ENCODE measurements around the gene STK31. TPM values are rescaled to one million over a fixed set of nuclear protein-coding genes. Genes with fewer than 3 reads are reported as not detected.

Gene STK31
- total and polyA plus RNA-seq, 2 donors (not counting 1 experiment from before 2014, with no cell fraction given): 0.13 to 1.8 TPM

GRCh38 chr7:23662984-23663313 lies 47.1 kb upstream of the STK31 start:
- H3K27me3 Mint-ChIP-seq: no peaks in the 10 kb centered on the region
- Histone ChIP-seq H3K9me3 (ENCODE audit: control extremely low read depth in 1 of 3, control insufficient read depth in 2 of 3, insufficient read depth in 1 of 3, low read length in 2 of 3) (peaks cover 0 to 20% (median 13%) of the 10 kb centered on the region in 3 donors), H3K27ac (ENCODE audit: low read length in 2 of 2) (no peak overlapping the region), H3K79me2 (ENCODE audit: control insufficient read depth, insufficient read depth, low read length) (no peaks in the 10 kb centered on the region), H3K36me3 (replicated peaks in 1 of 2; ENCODE audit: control extremely low read depth in 1 of 2, control insufficient read depth in 1 of 2, extremely low read depth in 1 of 2, insufficient read depth in 2 of 2, low read length in 1 of 2) (no peaks in the 10 kb centered on the region), H4K20me1 (ENCODE audit: control insufficient read depth, insufficient read depth, low read length, poor library complexity, severe bottlenecking) (no peaks in the 10 kb centered on the region), H3K4me1 (ENCODE audit: control insufficient read depth in 2 of 2, insufficient read depth in 2 of 2, low read length in 2 of 2) (no peaks in the 10 kb centered on the region), H3K4me3 (ENCODE audit: control extremely low read depth in 1 of 5, extremely low read depth in 1 of 5, insufficient read depth in 1 of 5, low read depth in 2 of 5, low read length in 4 of 5) (no peak overlapping the region), H3K9ac (ENCODE audit: low read length) (no peak overlapping the region), H3K27me3 (replicated peaks in 1 of 4; ENCODE audit: control extremely low read depth in 1 of 4, control insufficient read depth in 3 of 4, insufficient read depth in 4 of 4, low read length in 3 of 4) (no peaks in the 10 kb centered on the region), H2AFZ (ENCODE audit: insufficient read depth, low read depth, low read length, poor library complexity, severe bottlenecking) (no peak overlapping the region), H3K4me2 (replicated peaks; ENCODE audit: low read depth, low read length, poor library complexity, severe bottlenecking) (no peak overlapping the region)
- ChIA-PET CTCF (no interaction called here), POLR2A (no interaction called here)
- ATAC-seq (ENCODE audit: low read depth): no peak
- H3K4me1 Mint-ChIP-seq: no peaks in the 10 kb centered on the region
- H3K9me3 Mint-ChIP-seq (ENCODE audit: insufficient read depth): peaks cover 5% of the 10 kb centered on the region
- H3K4me3 Mint-ChIP-seq: no peak overlapping the region
- intact Hi-C loops (cut with micrococcal nuclease): no loop called here
- no peak for DNase-seq
- no peak overlapping the region for H3K27ac Mint-ChIP-seq
- no CpG with 5 or more reads among the region's 2 CpGs for WGBS (ENCODE audit: insufficient coverage)
- TF ChIP-seq EZH2 (IDR thresholded peaks at IDR 0.05; ENCODE audit: borderline replicate concordance, insufficient read depth, low read depth, low read length, poor library complexity, severe bottlenecking): no peak
- TF ChIP-seq, protein P1, sequence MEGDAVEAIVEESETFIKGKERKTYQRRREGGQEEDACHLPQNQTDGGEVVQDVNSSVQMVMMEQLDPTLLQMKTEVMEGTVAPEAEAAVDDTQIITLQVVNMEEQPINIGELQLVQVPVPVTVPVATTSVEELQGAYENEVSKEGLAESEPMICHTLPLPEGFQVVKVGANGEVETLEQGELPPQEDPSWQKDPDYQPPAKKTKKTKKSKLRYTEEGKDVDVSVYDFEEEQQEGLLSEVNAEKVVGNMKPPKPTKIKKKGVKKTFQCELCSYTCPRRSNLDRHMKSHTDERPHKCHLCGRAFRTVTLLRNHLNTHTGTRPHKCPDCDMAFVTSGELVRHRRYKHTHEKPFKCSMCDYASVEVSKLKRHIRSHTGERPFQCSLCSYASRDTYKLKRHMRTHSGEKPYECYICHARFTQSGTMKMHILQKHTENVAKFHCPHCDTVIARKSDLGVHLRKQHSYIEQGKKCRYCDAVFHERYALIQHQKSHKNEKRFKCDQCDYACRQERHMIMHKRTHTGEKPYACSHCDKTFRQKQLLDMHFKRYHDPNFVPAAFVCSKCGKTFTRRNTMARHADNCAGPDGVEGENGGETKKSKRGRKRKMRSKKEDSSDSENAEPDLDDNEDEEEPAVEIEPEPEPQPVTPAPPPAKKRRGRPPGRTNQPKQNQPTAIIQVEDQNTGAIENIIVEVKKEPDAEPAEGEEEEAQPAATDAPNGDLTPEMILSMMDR (IDR thresholded peaks at IDR 0.05): no peak

GRCh38 chr7:23664122-23664521 lies 45.9 kb upstream of the STK31 start:
- Mint-ChIP-seq H3K27ac (no peak overlapping the region), H3K4me1 (no peaks in the 10 kb centered on the region), H3K4me3 (no peak overlapping the region), H3K27me3 (no peaks in the 10 kb centered on the region), H3K9me3 (ENCODE audit: insufficient read depth) (no peaks in the 10 kb centered on the region)
- intact Hi-C loops (cut with micrococcal nuclease): no loop called here
- Histone ChIP-seq H3K4me2 (replicated peaks; ENCODE audit: low read depth, low read length, poor library complexity, severe bottlenecking) (no peak overlapping the region), H4K20me1 (ENCODE audit: control insufficient read depth, insufficient read depth, low read length, poor library complexity, severe bottlenecking) (no peaks in the 10 kb centered on the region), H3K4me1 (ENCODE audit: control insufficient read depth in 2 of 2, insufficient read depth in 2 of 2, low read length in 2 of 2) (no peaks in the 10 kb centered on the region), H3K9ac (ENCODE audit: low read length) (no peak overlapping the region), H3K36me3 (replicated peaks in 1 of 2; ENCODE audit: control extremely low read depth in 1 of 2, control insufficient read depth in 1 of 2, extremely low read depth in 1 of 2, insufficient read depth in 2 of 2, low read length in 1 of 2) (no peaks in the 10 kb centered on the region), H3K27ac (ENCODE audit: low read length in 2 of 2) (no peak overlapping the region), H3K79me2 (ENCODE audit: control insufficient read depth, insufficient read depth, low read length) (no peaks in the 10 kb centered on the region), H2AFZ (ENCODE audit: insufficient read depth, low read depth, low read length, poor library complexity, severe bottlenecking) (no peak overlapping the region), H3K4me3 (ENCODE audit: control extremely low read depth in 1 of 5, extremely low read depth in 1 of 5, insufficient read depth in 1 of 5, low read depth in 2 of 5, low read length in 4 of 5) (no peak overlapping the region), H3K9me3 (ENCODE audit: control extremely low read depth in 1 of 3, control insufficient read depth in 2 of 3, insufficient read depth in 1 of 3, low read length in 2 of 3) (peaks cover 0 to 11% (median 8%) of the 10 kb centered on the region in 3 donors), H3K27me3 (replicated peaks in 1 of 4; ENCODE audit: control extremely low read depth in 1 of 4, control insufficient read depth in 3 of 4, insufficient read depth in 4 of 4, low read length in 3 of 4) (no peaks in the 10 kb centered on the region)
- DNase-seq (no peak), ATAC-seq (ENCODE audit: low read depth) (no peak)
- CTCF ChIA-PET: no interaction called here
- POLR2A ChIA-PET: no interaction called here
- no peak for TF ChIP-seq EZH2 (IDR thresholded peaks at IDR 0.05; ENCODE audit: borderline replicate concordance, insufficient read depth, low read depth, low read length, poor library complexity, severe bottlenecking)
- TF ChIP-seq, protein P1 (IDR thresholded peaks at IDR 0.05): no peak
